Left lung (tissue), 10 donors: Measurements from ENCODE around the gene PFDN6. TPM values are rescaled to one million over a fixed set of nuclear protein-coding genes. Genes with fewer than 3 reads are reported as not detected.

Experiments used
- ATAC-seq: fragments of 200-7000 bp; cut with Tn5 transposase; one replicate; pipeline ENCODE4 v1.9.1; 2020; ENCODE audit warnings: moderate library complexity
- DNase-seq, 4 donors: peaks; one replicate each; pipeline ENCODE4 v3.0.0-alpha.2; 2013 to 2020
- H3K27ac ChIP-seq, 2 donors: fragments of 200-600 bp; sonication (generic) in 1 of 2; one replicate each; pipeline versions ENCODE4 v1.5.0 to v1.8.0; 2020 to 2021
- H3K27me3 ChIP-seq, 2 donors: fragments of 200-600 bp; sonication (generic) in 1 of 2; one replicate each; pipeline versions ENCODE4 v1.5.0 to v1.8.0; 2020 to 2021
- H3K36me3 ChIP-seq, 2 donors: fragments of 200-600 bp; sonication (generic) in 1 of 2; one replicate each; pipeline versions ENCODE4 v1.5.0 to v1.8.0; 2020 to 2021
- H3K4me1 ChIP-seq, 2 donors: fragments of 200-600 bp; one replicate each; pipeline ENCODE4 v1.8.0; 2021
- H3K4me3 ChIP-seq, 2 donors: fragments of 200-600 bp; sonication (generic) in 1 of 2; one replicate each; pipeline versions ENCODE4 v1.5.0 to v1.8.0; 2020 to 2021; ENCODE audit warnings: mild to moderate bottlenecking in 1 of 2
- H3K9me3 ChIP-seq, 2 donors: fragments of 200-600 bp; sonication (generic) in 1 of 2; one replicate each; pipeline versions ENCODE4 v1.5.0 to v1.8.0; 2020 to 2021
- intact Hi-C, 2 donors: fragments of 100-400 bp; cut with DNase I; formaldehyde crosslinking; loops; one replicate each; pipeline versions ENCODE4 v1.11.2 to v1.14.2; 2022
- polyA plus RNA-seq, 6 donors: library from polyadenylated mRNA; unstranded; fragments of 120-200 nt; gene quantifications; one replicate each; pipeline ENCODE4 v1.2.1, GENCODE V29; 2013; ENCODE audit not compliant: insufficient read length in 6 of 6
- total RNA-seq, 2 donors: library from RNA; stranded (reverse); fragmentation: NEBNext Ultra II Directional; extraction: Animal tissue kit (Norgen Biotek cat#: 25700); gene quantifications; one replicate each; pipeline ENCODE4 v1.2.1, GENCODE V29; 2021
- TF ChIP-seq, protein P1 (sequence below), 2 donors: fragments of 200-600 bp; sonication (generic) in 1 of 2; IDR thresholded peaks; one replicate each; pipeline versions ENCODE4 v1.5.0 to v1.8.0; 2021; ENCODE audit warnings: antibody characterized with exemption in 2 of 2
- donor health status: DM: no; HTN: yes; CAD: no.
- donor health status: DM: no; HTN: no; CAD: no.

Gene PFDN6
- total and polyA plus RNA-seq, 8 donors = 37.7 to 55.3 (median 51.1) TPM

DNA sequence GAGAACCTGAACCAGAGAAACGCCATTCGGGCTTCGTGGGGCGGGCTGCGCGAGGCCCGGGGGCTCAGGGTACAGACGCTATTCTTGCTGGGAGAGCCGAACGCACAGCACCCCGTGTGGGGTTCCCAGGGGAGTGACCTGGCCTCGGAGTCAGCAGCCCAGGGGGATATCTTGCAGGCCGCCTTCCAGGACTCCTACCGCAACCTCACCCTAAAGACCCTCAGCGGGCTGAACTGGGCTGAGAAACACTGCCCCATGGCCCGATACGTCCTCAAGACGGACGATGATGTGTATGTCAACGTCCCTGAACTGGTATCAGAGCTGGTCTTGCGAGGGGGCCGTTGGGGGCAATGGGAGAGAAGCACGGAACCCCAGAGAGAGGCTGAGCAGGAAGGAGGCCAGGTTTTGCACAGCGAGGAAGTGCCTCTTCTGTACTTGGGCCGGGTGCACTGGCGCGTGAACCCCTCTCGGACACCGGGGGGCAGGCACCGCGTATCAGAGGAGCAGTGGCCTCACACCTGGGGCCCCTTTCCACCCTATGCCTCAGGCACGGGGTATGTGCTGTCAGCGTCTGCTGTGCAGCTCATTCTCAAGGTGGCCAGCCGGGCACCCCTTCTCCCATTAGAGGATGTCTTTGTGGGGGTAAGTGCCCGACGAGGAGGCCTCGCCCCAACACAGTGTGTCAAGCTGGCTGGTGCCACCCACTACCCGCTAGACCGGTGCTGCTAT lies 11.6 kb upstream of the PFDN6 start:
- Histone ChIP-seq H3K27ac (peak overlapping the region; percentile 91 to 98), H3K9me3 (no peaks in the 10 kb centered on the region), H3K27me3 (no peaks in the 10 kb centered on the region), H3K4me3 (peak overlapping the region; percentile 72 to 76), H3K36me3 (peaks cover 0 to 86% of the 10 kb centered on the region in 2 donors), H3K4me1 (peaks cover 32 to 71% of the 10 kb centered on the region in 2 donors)
- TF ChIP-seq, protein P1, sequence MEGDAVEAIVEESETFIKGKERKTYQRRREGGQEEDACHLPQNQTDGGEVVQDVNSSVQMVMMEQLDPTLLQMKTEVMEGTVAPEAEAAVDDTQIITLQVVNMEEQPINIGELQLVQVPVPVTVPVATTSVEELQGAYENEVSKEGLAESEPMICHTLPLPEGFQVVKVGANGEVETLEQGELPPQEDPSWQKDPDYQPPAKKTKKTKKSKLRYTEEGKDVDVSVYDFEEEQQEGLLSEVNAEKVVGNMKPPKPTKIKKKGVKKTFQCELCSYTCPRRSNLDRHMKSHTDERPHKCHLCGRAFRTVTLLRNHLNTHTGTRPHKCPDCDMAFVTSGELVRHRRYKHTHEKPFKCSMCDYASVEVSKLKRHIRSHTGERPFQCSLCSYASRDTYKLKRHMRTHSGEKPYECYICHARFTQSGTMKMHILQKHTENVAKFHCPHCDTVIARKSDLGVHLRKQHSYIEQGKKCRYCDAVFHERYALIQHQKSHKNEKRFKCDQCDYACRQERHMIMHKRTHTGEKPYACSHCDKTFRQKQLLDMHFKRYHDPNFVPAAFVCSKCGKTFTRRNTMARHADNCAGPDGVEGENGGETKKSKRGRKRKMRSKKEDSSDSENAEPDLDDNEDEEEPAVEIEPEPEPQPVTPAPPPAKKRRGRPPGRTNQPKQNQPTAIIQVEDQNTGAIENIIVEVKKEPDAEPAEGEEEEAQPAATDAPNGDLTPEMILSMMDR (IDR thresholded peaks at IDR 0.05) = no peak
- intact Hi-C loops = no loop called here
- DNase-seq = no peak
- no peak for ATAC-seq

DNA sequence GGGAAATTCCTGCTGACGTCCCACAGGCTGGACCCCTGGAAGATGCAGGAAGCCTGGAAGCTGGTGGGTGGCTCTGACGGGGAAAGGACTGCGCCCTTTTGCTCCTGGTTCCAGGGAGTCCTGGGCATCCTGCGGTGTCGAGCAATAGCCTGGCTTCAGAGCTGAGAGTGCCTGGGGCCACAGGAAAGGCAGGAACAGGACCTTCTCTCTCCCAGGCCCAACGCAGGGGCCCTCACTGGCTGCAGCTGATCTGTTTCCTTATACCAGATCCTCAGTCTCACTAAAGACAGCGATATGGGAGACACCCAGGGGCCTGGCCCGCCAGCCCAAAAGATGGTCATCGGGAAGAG lies 11.0 kb upstream of the PFDN6 start:
- H3K36me3 ChIP-seq = peaks cover 0 to 89% of the 10 kb centered on the region in 2 donors
- H3K9me3 ChIP-seq = no peaks in the 10 kb centered on the region
- intact Hi-C loops = no loop called here
- DNase-seq = no peak
- H3K27me3 ChIP-seq = no peaks in the 10 kb centered on the region
- TF ChIP-seq, protein P1 (IDR thresholded peaks at IDR 0.05) = no peak
- peaks cover 26 to 66% of the 10 kb centered on the region in 2 donors for H3K4me1 ChIP-seq
- H3K27ac ChIP-seq = peak overlapping the region in 1 of 2 donors; percentile 98
- H3K4me3 ChIP-seq = peak overlapping the region in 1 of 2 donors; percentile 72
- ATAC-seq = no peak

DNA sequence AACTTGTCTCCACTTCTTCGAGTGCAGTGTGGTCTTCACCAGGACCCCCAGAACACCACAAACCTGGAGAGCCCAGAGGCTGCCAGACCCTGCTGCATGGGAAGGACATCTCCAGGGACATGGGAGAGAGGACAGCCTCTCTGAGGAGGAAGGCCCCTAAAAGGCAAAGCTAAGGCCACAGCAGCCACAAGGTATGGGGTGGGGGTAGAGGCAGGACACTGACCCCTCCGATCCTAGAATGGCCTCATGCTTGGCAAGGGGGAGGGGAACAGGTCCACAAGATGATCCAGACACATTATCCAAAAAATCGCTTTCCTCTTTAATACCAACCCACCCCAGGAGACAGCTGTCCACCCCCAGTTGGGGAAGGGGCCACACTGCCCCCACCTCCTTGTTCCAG lies 10.6 kb upstream of the PFDN6 start:
- intact Hi-C loops = no loop called here
- H3K36me3 ChIP-seq = peaks cover 0 to 89% of the 10 kb centered on the region in 2 donors
- H3K27ac ChIP-seq = peak overlapping the region in 1 of 2 donors; percentile 6
- no peaks in the 10 kb centered on the region for H3K27me3 ChIP-seq
- TF ChIP-seq, protein P1 (IDR thresholded peaks at IDR 0.05) = no peak
- no peak overlapping the region for H3K4me3 ChIP-seq
- peaks cover 22 to 61% of the 10 kb centered on the region in 2 donors for H3K4me1 ChIP-seq
- ATAC-seq = no peak
- DNase-seq = no peak
- no peaks in the 10 kb centered on the region for H3K9me3 ChIP-seq

DNA sequence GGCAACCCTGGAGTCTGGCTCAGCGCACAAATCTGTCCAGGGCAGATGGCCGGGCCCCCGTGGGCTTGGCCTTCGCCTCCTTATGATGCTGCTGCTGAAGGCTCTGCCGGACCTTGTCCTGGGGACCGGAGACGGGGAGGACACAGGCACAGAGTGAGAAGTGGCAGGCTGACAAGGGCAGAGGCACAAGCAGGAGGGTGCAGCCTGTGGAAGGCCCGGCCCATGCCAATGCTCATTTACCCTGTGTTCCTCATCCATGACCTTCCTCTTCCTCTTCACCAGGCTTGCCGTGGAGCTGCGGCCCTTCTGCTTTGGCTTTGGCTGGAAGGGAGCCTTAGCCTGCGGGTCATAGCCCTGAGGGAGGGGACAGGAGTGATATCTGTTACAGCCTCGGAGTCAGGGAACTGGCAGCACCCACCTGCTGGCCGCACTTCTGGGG lies 10.1 kb upstream of the PFDN6 start:
- intact Hi-C loops = no loop called here
- Histone ChIP-seq H3K36me3 (peaks cover 0 to 89% of the 10 kb centered on the region in 2 donors), H3K9me3 (no peaks in the 10 kb centered on the region), H3K4me1 (peaks cover 17 to 57% of the 10 kb centered on the region in 2 donors), H3K4me3 (no peak overlapping the region), H3K27ac (peak overlapping the region in 1 of 2 donors; percentile 6), H3K27me3 (no peaks in the 10 kb centered on the region)
- ATAC-seq (no peak), DNase-seq (no peak)
- TF ChIP-seq, protein P1 (IDR thresholded peaks at IDR 0.05) = no peak

DNA sequence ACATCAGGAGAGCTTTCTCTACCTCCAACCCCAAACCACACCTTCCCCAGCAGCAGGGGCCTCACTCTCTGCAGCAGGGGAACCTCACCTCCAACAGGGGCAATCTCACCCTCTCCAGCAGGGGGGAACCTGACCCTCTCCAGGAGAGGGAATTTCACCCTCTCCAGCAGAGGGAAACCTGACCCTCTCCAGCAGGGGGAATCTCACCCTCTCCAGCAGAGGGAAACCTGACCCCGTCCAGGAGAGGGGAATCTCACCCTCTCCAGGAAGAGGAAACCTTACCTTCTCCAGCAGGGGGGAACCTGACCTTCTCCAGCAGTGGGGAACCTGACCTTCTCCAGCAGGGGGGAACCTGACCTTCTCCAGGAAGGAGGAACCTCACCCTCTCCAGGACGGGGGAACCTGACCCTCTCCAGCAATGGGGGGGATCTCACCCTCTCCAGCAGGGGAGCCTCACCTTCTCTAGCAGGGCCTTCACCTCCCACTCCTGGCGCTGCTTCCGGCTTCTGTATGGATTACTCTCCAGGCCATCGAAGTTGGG lies 9.4 kb upstream of the PFDN6 start:
- Histone ChIP-seq H3K27ac (peak overlapping the region in 1 of 2 donors; percentile 6), H3K9me3 (no peaks in the 10 kb centered on the region), H3K36me3 (peaks cover 0 to 89% of the 10 kb centered on the region in 2 donors), H3K4me1 (peaks cover 9 to 49% of the 10 kb centered on the region in 2 donors), H3K4me3 (no peak overlapping the region), H3K27me3 (no peaks in the 10 kb centered on the region)
- TF ChIP-seq, protein P1 (IDR thresholded peaks at IDR 0.05) = no peak
- DNase-seq (peak in 1 of 4 donors; percentile 21), ATAC-seq (no peak)
- intact Hi-C loops = no loop called here
